HG03060 (cell line): ENCODE measurements around the gene USP30.
"Not testable (repeated sequence)": the region's sequence is repeated elsewhere in the genome, so short reads cannot be mapped to it uniquely, and the experiment has no call there.

Experiments used
- ATAC-seq: cut with Tn5 transposase; IDR thresholded peaks from one replicate; pipeline ENCODE4 v1.9.1; 2021; ENCODE audit warnings: low read depth, moderate number of reproducible peaks; ENCODE audit not compliant: unreplicated experiment

The USP30 gene

GRCh38 chr12:109049794-109050193, 2.6 kb upstream of the USP30 start:
- ATAC-seq: not testable (repeated sequence)

GRCh38 chr12:109052097-109052413, 321 bp upstream of the USP30 start:
- ATAC-seq: no peak

DNA sequence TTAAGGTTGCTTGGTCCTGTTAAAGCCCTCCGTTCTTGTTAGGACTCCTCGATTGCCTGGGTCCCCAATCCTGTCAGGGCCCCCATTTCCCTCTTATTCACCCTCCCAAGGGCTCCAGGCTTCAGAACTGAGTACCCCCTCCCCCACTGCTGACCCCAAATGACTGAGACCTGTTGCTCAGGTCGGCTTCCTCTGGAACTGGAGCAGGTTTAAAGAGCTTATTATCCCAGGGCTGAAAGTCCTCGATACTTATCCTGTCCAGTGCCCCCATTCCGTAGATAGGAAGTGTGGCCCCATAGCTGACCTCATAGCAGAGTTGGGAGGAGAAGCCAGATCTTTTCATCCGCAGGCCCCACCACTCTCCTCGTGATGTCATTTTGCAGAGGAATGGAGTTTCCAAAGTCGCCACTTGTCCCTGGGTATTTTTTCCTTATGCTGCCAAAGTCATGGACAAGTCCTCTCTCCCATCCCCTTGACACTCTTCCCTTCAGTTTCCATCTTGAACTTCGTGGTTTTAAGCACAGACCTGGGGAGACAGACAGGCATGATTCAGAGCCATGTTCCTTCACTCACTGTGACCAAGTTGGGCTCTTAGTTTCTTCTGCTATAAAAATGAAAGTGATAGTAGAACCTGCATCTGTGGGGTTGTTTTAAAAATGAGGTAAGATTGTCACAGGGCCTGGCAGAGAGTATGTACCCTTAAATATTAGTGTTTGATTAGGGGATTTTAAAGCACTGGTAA, 1.2 kb downstream of the USP30 start:
- ATAC-seq: no peak

DNA sequence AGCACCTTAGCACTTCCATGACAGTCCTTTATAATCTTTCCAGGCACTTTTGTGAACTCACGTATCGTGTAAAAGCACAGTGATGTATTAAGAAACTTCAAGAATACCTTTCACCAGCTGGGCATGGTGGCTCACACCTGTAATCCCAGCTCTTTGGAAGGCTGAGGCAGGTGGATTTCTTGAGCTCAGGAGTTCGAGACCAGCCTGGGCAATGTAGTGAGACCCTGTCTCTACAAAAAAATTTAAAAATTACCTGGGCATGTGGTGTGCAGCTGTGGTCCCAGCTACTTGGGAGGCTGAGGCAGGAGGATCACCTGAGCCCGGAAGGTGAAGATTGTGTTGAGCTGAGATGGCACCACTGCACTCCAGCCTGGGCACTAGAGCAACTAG, 1.7 kb downstream of the USP30 start:
- not testable (repeated sequence) for ATAC-seq

DNA sequence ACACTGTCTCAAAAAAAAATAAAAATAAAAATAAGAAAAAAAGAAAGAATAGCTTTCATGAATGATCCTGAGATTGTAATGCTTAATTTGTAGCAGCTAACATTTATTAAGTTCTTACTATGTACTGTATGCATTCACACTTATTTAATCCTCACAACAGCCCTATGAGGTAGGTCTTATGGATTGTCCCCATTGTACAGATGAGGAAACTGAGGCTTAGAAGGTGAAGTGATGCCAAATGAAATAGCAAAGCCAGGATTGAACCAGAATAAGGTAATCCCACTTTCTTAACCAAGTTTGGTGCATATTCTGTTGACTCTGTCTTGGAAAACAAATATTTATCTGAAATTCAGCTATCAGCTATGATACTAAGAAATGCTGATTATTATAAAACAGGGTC, 2.1 kb downstream of the USP30 start:
- no peak for ATAC-seq

DNA sequence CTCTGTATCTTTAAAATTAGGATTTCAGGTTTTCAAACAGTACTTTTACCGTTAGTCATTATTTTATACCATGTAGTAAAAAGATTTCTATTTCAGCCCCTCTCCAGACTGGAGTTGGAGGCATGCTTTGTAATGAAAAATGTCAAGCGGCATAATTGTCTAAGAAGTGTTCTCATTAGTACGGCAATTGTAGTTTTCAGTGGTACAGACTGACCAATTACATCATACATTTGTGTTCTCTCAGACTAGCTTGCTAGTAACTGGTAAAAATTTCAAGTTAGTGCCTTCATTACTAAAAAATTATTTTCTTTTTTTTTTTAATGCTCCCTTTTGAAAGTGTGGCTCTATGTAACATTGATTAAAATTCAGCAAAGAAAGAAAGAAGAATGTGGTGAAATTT, 4.5 kb downstream of the USP30 start:
- no peak for ATAC-seq

GRCh38 chr12:109057376-109057775, 5.0 kb downstream of the USP30 start:
- ATAC-seq: no peak

DNA sequence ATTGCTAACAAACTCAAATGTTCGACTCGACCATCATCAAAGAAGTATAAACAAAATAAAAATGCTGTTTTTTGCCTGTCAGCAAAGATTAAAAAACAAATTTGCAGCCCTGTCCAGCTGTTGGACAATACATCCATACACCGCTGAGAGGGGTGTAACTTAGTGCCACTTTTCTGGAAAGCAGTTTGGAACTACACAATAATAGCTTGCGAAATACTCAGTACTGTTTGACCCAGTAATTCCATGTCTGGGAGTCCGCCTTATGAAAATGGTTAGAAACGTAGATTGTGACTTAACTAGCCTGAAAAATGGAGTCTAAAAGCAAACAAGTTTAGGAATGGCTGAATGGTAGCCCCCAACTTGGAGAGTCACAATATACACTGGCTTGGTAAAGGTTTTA, 6.4 kb downstream of the USP30 start:
- no peak for ATAC-seq

DNA sequence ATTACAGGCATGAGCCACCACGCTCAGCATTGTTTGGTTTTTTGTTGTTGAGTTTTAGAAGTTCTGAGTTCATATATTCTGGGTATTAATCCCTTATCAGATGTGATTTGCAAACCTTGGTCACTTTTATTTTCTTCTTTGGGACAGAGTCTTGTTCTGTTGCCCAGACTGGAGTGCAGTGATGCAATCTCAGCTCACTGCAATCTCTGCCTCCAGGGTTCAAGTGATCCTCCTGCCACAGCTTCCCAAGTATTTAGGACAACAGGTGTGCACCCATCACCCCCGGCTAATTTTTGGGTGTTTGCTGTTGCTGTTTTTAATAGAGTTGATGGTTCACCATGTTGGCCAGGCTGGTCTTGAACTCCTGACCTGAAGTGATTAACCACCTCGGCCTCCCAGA, 11.8 kb downstream of the USP30 start:
- no peak for ATAC-seq

DNA sequence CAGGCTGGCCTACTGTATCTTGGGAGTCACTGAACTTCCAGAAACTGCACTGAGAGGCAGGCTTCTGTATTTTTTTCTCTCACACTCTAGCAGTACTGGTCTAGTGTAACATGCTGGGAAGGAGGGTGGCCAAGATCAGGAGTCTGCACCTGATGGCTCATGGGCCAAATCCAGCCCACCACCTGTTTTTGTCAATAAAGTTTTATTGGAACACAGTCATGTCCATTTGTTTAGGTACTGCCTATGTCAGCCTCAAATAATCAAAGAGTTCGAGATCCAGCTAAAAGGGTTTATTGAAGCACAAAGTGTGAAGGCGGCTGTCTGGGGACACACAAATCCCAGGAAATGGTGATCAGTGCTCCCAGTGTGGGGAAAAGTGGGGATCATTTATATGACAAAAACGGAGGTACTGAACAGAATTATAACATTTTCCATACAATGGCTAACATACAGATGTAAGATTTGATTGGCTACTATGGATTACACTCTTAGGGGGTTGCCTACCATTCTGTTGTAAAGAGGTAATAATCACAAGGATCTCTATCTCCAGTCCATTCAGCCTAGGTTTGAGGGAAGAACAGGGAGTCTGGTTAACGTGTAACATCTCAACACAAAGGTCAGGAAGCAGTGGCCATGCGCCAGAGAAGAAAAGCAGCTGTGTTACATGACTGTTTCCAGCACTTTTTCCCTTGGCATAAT, 12.9 kb downstream of the USP30 start:
- no peak for ATAC-seq

GRCh38 chr12:109065853-109066193, 13.4 kb downstream of the USP30 start:
- ATAC-seq: no peak

GRCh38 chr12:109069307-109070271, 17.2 kb downstream of the USP30 start:
- no peak for ATAC-seq

GRCh38 chr12:109074866-109075265, 22.5 kb downstream of the USP30 start:
- no peak for ATAC-seq

GRCh38 chr12:109082751-109083150, 30.4 kb downstream of the USP30 start:
- no peak for ATAC-seq

GRCh38 chr12:109084425-109084824, 32.0 kb downstream of the USP30 start:
- no peak for ATAC-seq

GRCh38 chr12:109085590-109085989, 33.2 kb downstream of the USP30 start:
- no peak for ATAC-seq

DNA sequence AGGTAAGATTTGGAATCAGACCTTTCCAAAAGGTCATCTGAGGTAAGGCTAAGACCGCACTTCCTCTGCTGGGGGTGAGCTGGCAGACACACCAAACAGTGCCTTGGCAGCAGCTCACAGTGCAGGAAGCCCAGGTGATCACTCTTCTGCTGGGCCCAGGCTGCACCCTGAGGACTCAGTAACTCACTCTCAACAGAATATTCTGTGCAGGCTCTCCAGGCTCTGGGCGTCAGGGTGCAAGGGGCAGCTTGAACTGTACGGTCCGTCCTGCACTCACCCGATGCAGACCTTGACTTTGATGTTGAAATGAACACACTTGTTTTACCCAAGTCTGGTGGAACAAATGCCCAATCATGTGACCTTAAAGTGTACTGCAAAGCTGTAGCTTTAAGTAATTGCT, 34.9 kb downstream of the USP30 start:
- no peak for ATAC-seq

GRCh38 chr12:109088818-109089217, 36.4 kb downstream of the USP30 start:
- no peak for ATAC-seq

GRCh38 chr12:109089683-109090082, 37.3 kb downstream of the USP30 start:
- ATAC-seq: no peak

- ATAC-seq: no peak
Observed at GRCh38 chr12:109092497-109093021, 40.2 kb downstream of the USP30 start.
